ENCODE results near the gene HIPK3. TPM values are rescaled to one million over a fixed set of nuclear protein-coding genes. Genes with fewer than 3 reads are reported as not detected.

HIPK3 gene
- total RNA-seq, 1 donor from 2014 or later = 78.5 TPM

- H3K27ac ChIP-seq (ENCODE audit: low read depth, low read length) = no peak overlapping the region
- no peaks in the 10 kb centered on the region for H3K9me3 ChIP-seq (ENCODE audit: insufficient read depth, low read depth, low read length)
- Mint-ChIP-seq H3K9me3 (ENCODE audit: unreplicated experiment) (no peaks in the 10 kb centered on the region), H3K27ac (ENCODE audit: unreplicated experiment) (no peak overlapping the region), H3K36me3 (ENCODE audit: low read depth, unreplicated experiment) (no peaks in the 10 kb centered on the region), H3K4me3 (ENCODE audit: unreplicated experiment) (no peak overlapping the region), H3K27me3 (ENCODE audit: low read depth, unreplicated experiment) (no peaks in the 10 kb centered on the region), H3K4me1 (ENCODE audit: low read depth, unreplicated experiment) (no peaks in the 10 kb centered on the region)
- H4K20me1 ChIP-seq (ENCODE audit: insufficient read depth, low read length) = no peaks in the 10 kb centered on the region
- H3K36me3 ChIP-seq (ENCODE audit: insufficient read depth, low read length) = no peaks in the 10 kb centered on the region
- H3K27me3 ChIP-seq (ENCODE audit: insufficient read depth, low read length) = no peaks in the 10 kb centered on the region
- H3K4me2 ChIP-seq (ENCODE audit: low read length) = no peak overlapping the region
- no peaks in the 10 kb centered on the region for H3K4me1 ChIP-seq (ENCODE audit: insufficient read depth, low read length)
- DNase-seq (ENCODE audit: low read depth) (no peak), FAIRE-seq (no peak)
- TF ChIP-seq, protein P1, sequence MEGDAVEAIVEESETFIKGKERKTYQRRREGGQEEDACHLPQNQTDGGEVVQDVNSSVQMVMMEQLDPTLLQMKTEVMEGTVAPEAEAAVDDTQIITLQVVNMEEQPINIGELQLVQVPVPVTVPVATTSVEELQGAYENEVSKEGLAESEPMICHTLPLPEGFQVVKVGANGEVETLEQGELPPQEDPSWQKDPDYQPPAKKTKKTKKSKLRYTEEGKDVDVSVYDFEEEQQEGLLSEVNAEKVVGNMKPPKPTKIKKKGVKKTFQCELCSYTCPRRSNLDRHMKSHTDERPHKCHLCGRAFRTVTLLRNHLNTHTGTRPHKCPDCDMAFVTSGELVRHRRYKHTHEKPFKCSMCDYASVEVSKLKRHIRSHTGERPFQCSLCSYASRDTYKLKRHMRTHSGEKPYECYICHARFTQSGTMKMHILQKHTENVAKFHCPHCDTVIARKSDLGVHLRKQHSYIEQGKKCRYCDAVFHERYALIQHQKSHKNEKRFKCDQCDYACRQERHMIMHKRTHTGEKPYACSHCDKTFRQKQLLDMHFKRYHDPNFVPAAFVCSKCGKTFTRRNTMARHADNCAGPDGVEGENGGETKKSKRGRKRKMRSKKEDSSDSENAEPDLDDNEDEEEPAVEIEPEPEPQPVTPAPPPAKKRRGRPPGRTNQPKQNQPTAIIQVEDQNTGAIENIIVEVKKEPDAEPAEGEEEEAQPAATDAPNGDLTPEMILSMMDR (IDR thresholded peaks at IDR 0.05; ENCODE audit: insufficient read depth, low read depth, low read length) = no peak
- no peak for TF ChIP-seq EZH2 (IDR thresholded peaks at IDR 0.05; ENCODE audit: insufficient read depth, low read length)
- H3K4me3 ChIP-seq (ENCODE audit: insufficient read depth, low read depth, low read length) = no peak overlapping the region
- no peak overlapping the region for H3K9ac ChIP-seq (ENCODE audit: low read length)
- no peaks in the 10 kb centered on the region for H3K79me2 ChIP-seq (ENCODE audit: insufficient read depth, low read length)
- no peak overlapping the region for H2AFZ ChIP-seq (ENCODE audit: low read depth, low read length)
Observed at GRCh38 chr11:33222052-33222750, 35.0 kb upstream of the HIPK3 start.

GRCh38 chr11:33225371-33225770 is 31.8 kb upstream of the HIPK3 start:
- H3K4me2 ChIP-seq (ENCODE audit: low read length) = no peak overlapping the region
- H3K27ac Mint-ChIP-seq (ENCODE audit: unreplicated experiment) = no peak overlapping the region
- H3K4me1 ChIP-seq (ENCODE audit: insufficient read depth, low read length) = no peaks in the 10 kb centered on the region

GRCh38 chr11:33227578-33228261 is 29.5 kb upstream of the HIPK3 start:
- no peaks in the 10 kb centered on the region for H3K27me3 ChIP-seq (ENCODE audit: insufficient read depth, low read length)
- no peaks in the 10 kb centered on the region for H3K36me3 ChIP-seq (ENCODE audit: insufficient read depth, low read length)
- H3K27ac ChIP-seq (ENCODE audit: low read depth, low read length) = no peak overlapping the region
- H3K9ac ChIP-seq (ENCODE audit: low read length) = no peak overlapping the region
- H3K4me1 ChIP-seq (ENCODE audit: insufficient read depth, low read length) = no peaks in the 10 kb centered on the region
- FAIRE-seq = no peak
- no peak overlapping the region for H2AFZ ChIP-seq (ENCODE audit: low read depth, low read length)
- H3K27ac Mint-ChIP-seq (ENCODE audit: unreplicated experiment) = no peak overlapping the region
- no peaks in the 10 kb centered on the region for H3K27me3 Mint-ChIP-seq (ENCODE audit: low read depth, unreplicated experiment)
- no peak overlapping the region for H3K4me3 Mint-ChIP-seq (ENCODE audit: unreplicated experiment)
- H3K9me3 ChIP-seq (ENCODE audit: insufficient read depth, low read depth, low read length) = no peaks in the 10 kb centered on the region
- no peak overlapping the region for H3K4me3 ChIP-seq (ENCODE audit: insufficient read depth, low read depth, low read length)
- TF ChIP-seq, protein P1 (IDR thresholded peaks at IDR 0.05; ENCODE audit: insufficient read depth, low read depth, low read length) = no peak
- no peak for TF ChIP-seq EZH2 (IDR thresholded peaks at IDR 0.05; ENCODE audit: insufficient read depth, low read length)
- no peaks in the 10 kb centered on the region for H3K9me3 Mint-ChIP-seq (ENCODE audit: unreplicated experiment)
- H3K36me3 Mint-ChIP-seq (ENCODE audit: low read depth, unreplicated experiment) = no peaks in the 10 kb centered on the region
- H4K20me1 ChIP-seq (ENCODE audit: insufficient read depth, low read length) = no peaks in the 10 kb centered on the region
- H3K79me2 ChIP-seq (ENCODE audit: insufficient read depth, low read length) = no peaks in the 10 kb centered on the region
- H3K4me1 Mint-ChIP-seq (ENCODE audit: low read depth, unreplicated experiment) = no peaks in the 10 kb centered on the region
- H3K4me2 ChIP-seq (ENCODE audit: low read length) = no peak overlapping the region
- peak; percentile 21 for DNase-seq (ENCODE audit: low read depth)

More at GRCh38 chr11:33225371-33225770, 31.8 kb upstream of the HIPK3 start:
- Histone ChIP-seq H3K9me3 (ENCODE audit: insufficient read depth, low read depth, low read length) (no peaks in the 10 kb centered on the region), H4K20me1 (ENCODE audit: insufficient read depth, low read length) (no peaks in the 10 kb centered on the region), H3K27me3 (ENCODE audit: insufficient read depth, low read length) (no peaks in the 10 kb centered on the region), H2AFZ (ENCODE audit: low read depth, low read length) (no peak overlapping the region), H3K36me3 (ENCODE audit: insufficient read depth, low read length) (no peaks in the 10 kb centered on the region), H3K27ac (ENCODE audit: low read depth, low read length) (no peak overlapping the region), H3K79me2 (ENCODE audit: insufficient read depth, low read length) (no peaks in the 10 kb centered on the region), H3K9ac (ENCODE audit: low read length) (no peak overlapping the region), H3K4me3 (ENCODE audit: insufficient read depth, low read depth, low read length) (no peak overlapping the region)
- no peak overlapping the region for H3K4me3 Mint-ChIP-seq (ENCODE audit: unreplicated experiment)
- no peaks in the 10 kb centered on the region for H3K36me3 Mint-ChIP-seq (ENCODE audit: low read depth, unreplicated experiment)
- H3K4me1 Mint-ChIP-seq (ENCODE audit: low read depth, unreplicated experiment) = no peaks in the 10 kb centered on the region
- no peak for TF ChIP-seq EZH2 (IDR thresholded peaks at IDR 0.05; ENCODE audit: insufficient read depth, low read length)
- FAIRE-seq (no peak), DNase-seq (ENCODE audit: low read depth) (no peak)
- H3K27me3 Mint-ChIP-seq (ENCODE audit: low read depth, unreplicated experiment) = no peaks in the 10 kb centered on the region
- H3K9me3 Mint-ChIP-seq (ENCODE audit: unreplicated experiment) = no peaks in the 10 kb centered on the region
